Common myeloid progenitor, CD34-positive (primary cell): ENCODE results near the gene ACAD11.

ENCODE experiments used
- CTCF ChIA-PET: fragments of 350-600 bp; sonication (Branson Sonifier 250); formaldehyde crosslinking; loops from one replicate; lab custom pipeline; 2021; ENCODE audit warnings: antibody characterized with exemption; lab: Charles Lee
- POLR2A ChIA-PET: fragments of 350-600 bp; sonication (Branson Sonifier 250); formaldehyde crosslinking; loops from one replicate; lab custom pipeline; 2021; ENCODE audit warnings: antibody characterized with exemption; lab: Charles Lee
- DNase-seq, 3 donors: peaks; one replicate each; pipeline versions ENCODE4 v3.0.0 to v3.0.0-alpha.2; 2013
- H3K27ac ChIP-seq, 2 experiments: 1 replicate in 1 of 2; 2 replicates in 1 of 2; pipeline ENCODE4 v1.7.0; 2013; ENCODE audit warnings: inconsistent platforms in 2 of 2, low read length in 2 of 2, mild to moderate bottlenecking in 2 of 2, low read depth in 1 of 2, moderate library complexity in 1 of 2; ENCODE audit not compliant: severe bottlenecking in 2 of 2, insufficient read depth in 1 of 2, poor library complexity in 1 of 2
- H3K27me3 ChIP-seq, 5 experiments: replicated peaks in 2 of 5; 1 replicate in 3 of 5; 2 replicates in 2 of 5; pipeline versions ENCODE4 v1.6.1 to v1.7.0; 2013; ENCODE audit warnings: low read length in 4 of 5, mild to moderate bottlenecking in 2 of 5, moderate library complexity in 2 of 5, inconsistent platforms in 1 of 5; ENCODE audit not compliant: insufficient read depth in 5 of 5, control insufficient read depth in 4 of 5
- H3K36me3 ChIP-seq, 4 experiments: 1 replicate in 2 of 4; 2 replicates in 2 of 4; pipeline versions ENCODE4 v1.6.1 to v1.7.0; 2013; ENCODE audit warnings: low read length in 3 of 4, control low read depth in 1 of 4, mild to moderate bottlenecking in 1 of 4; ENCODE audit not compliant: control insufficient read depth in 4 of 4, insufficient read depth in 4 of 4
- H3K4me1 ChIP-seq, 4 experiments: 1 replicate in 3 of 4; 2 replicates in 1 of 4; pipeline versions ENCODE4 v1.6.1 to v1.7.1; 2013; ENCODE audit warnings: low read length in 3 of 4, mild to moderate bottlenecking in 3 of 4, control low read depth in 1 of 4, inconsistent platforms in 1 of 4, moderate library complexity in 1 of 4; ENCODE audit not compliant: control insufficient read depth in 4 of 4, insufficient read depth in 4 of 4; ENCODE audit errors: control extremely low read depth in 1 of 4
- H3K4me3 ChIP-seq, 7 experiments: 1 replicate in 4 of 7; 2 replicates in 3 of 7; pipeline versions ENCODE4 v1.5.1 to v1.7.0; 2013; ENCODE audit warnings: mild to moderate bottlenecking in 7 of 7, low read length in 6 of 7, moderate library complexity in 6 of 7, inconsistent platforms in 2 of 7, low read depth in 2 of 7, control low read depth in 1 of 7; ENCODE audit not compliant: insufficient read depth in 4 of 7, control insufficient read depth in 1 of 7; ENCODE audit errors: extremely low read depth in 1 of 7
- H3K9me3 ChIP-seq, 5 experiments: 1 replicate in 4 of 5; 2 replicates in 1 of 5; pipeline versions ENCODE4 v1.6.1 to v1.7.1; 2013; ENCODE audit warnings: low read length in 4 of 5, mild to moderate bottlenecking in 2 of 5, inconsistent platforms in 1 of 5, low read depth in 1 of 5, moderate library complexity in 1 of 5; ENCODE audit not compliant: control insufficient read depth in 4 of 5, insufficient read depth in 2 of 5; ENCODE audit errors: control extremely low read depth in 1 of 5
- WGBS: methylation state at CpG from one replicate; pipeline ENCODE4 v1.1.5; 2013; ENCODE audit not compliant: insufficient coverage; 5-methylcytosine and 5-hydroxymethylcytosine counted together

The ACAD11 gene

GRCh38 chr3:132593241-132593946, 66.2 kb downstream of the ACAD11 start:
- WGBS: no CpG with 5 or more reads among the region's 1 CpG
- Histone ChIP-seq H3K4me1 (no peaks in the 10 kb centered on the region), H3K4me3 (no peak overlapping the region), H3K36me3 (peaks cover under 1 to 11% (median 2%) of the 10 kb centered on the region in 4 experiments), H3K9me3 (peaks cover 0 to 3% (median 0%) of the 10 kb centered on the region in 5 experiments), H3K27ac (no peak overlapping the region), H3K27me3 (no peaks in the 10 kb centered on the region)
- ChIA-PET CTCF (interaction anchor here (0.7 to 1.9 kb wide), 2 partner anchors 48 to 57 kb away, joined by 4 read pairs; no protein-coding TSS in a partner anchor), POLR2A (no interaction called here)
- no peak for DNase-seq

GRCh38 chr3:132592216-132592615, 67.4 kb downstream of the ACAD11 start:
- no peak for DNase-seq
- no peaks in the 10 kb centered on the region for H3K4me1 ChIP-seq
- H3K4me3 ChIP-seq: no peak overlapping the region
- ChIA-PET CTCF (no interaction called here), POLR2A (interaction anchor here (0.6 kb wide), 1 partner anchor 1604 kb away, joined by 3 read pairs; no protein-coding TSS in a partner anchor)
- peaks cover 0 to 3% (median 0%) of the 10 kb centered on the region in 5 experiments for H3K9me3 ChIP-seq
- peaks cover 0 to 9% (median 3%) of the 10 kb centered on the region in 4 experiments for H3K36me3 ChIP-seq
- no peak overlapping the region for H3K27ac ChIP-seq
- H3K27me3 ChIP-seq: no peaks in the 10 kb centered on the region

- no CpG with 5 or more reads among the region's 1 CpG for whole genome bisulfite sequencing
- H3K27me3 ChIP-seq: no peaks in the 10 kb centered on the region
- peaks cover 0 to 4% (median 1%) of the 10 kb centered on the region in 4 experiments for H3K36me3 ChIP-seq
- DNase-seq: no peak
- H3K27ac ChIP-seq: no peak overlapping the region
- no peak overlapping the region for H3K4me3 ChIP-seq
- ChIA-PET POLR2A (no interaction called here), CTCF (no interaction called here)
- H3K9me3 ChIP-seq: peaks cover 0 to 3% (median 0%) of the 10 kb centered on the region in 5 experiments
- H3K4me1 ChIP-seq: no peaks in the 10 kb centered on the region
These were observed 72.2 kb downstream of the ACAD11 start for GRCh38 chr3:132587401-132587800.

GRCh38 chr3:132573797-132574211, 85.8 kb downstream of the ACAD11 start:
- DNase-seq: no peak
- POLR2A ChIA-PET: no interaction called here
- no peaks in the 10 kb centered on the region for H3K4me1 ChIP-seq
- H3K36me3 ChIP-seq: peaks cover 3 to 28% (median 12%) of the 10 kb centered on the region in 4 experiments
- H3K9me3 ChIP-seq: peaks cover 0 to 5% (median 2%) of the 10 kb centered on the region in 5 experiments
- H3K4me3 ChIP-seq: no peak overlapping the region
- 100% methylated on average over 1 of the region's 5 CpGs for WGBS
- no peaks in the 10 kb centered on the region for H3K27me3 ChIP-seq
- H3K27ac ChIP-seq: no peak overlapping the region
- CTCF ChIA-PET: interaction anchor here (0.9 kb wide), 1 partner anchor 67 kb away, joined by 3 read pairs; no protein-coding TSS in a partner anchor

GRCh38 chr3:132570016-132570415, 89.6 kb downstream of the ACAD11 start:
- H3K4me3 ChIP-seq: no peak overlapping the region
- DNase-seq: no peak
- POLR2A ChIA-PET: no interaction called here
- H3K4me1 ChIP-seq: no peaks in the 10 kb centered on the region
- peaks cover 0 to 5% (median 2%) of the 10 kb centered on the region in 5 experiments for H3K9me3 ChIP-seq
- 83% methylated on average over 1 of the region's 2 CpGs for WGBS
- no peak overlapping the region for H3K27ac ChIP-seq
- CTCF ChIA-PET: interaction anchor here (1.7 kb wide), 1 partner anchor 34 kb away, joined by 4 read pairs; no protein-coding TSS in a partner anchor
- no peaks in the 10 kb centered on the region for H3K27me3 ChIP-seq
- peaks cover 3 to 16% (median 7%) of the 10 kb centered on the region in 4 experiments for H3K36me3 ChIP-seq

- DNase-seq: no peak
- Histone ChIP-seq H3K4me1 (no peaks in the 10 kb centered on the region), H3K36me3 (peaks cover 3 to 14% (median 10%) of the 10 kb centered on the region in 4 experiments), H3K27ac (no peak overlapping the region), H3K9me3 (peaks cover 0 to 5% (median 2%) of the 10 kb centered on the region in 5 experiments), H3K4me3 (no peak overlapping the region), H3K27me3 (no peaks in the 10 kb centered on the region)
- ChIA-PET POLR2A (no interaction called here), CTCF (interaction anchor here (1.7 kb wide), 1 partner anchor 34 kb away, joined by 4 read pairs; no protein-coding TSS in a partner anchor)
- 100% methylated on average over 1 of the region's 1 CpG for WGBS
These were observed 90.0 kb downstream of the ACAD11 start for GRCh38 chr3:132569580-132569979.

GRCh38 chr3:132569153-132569552, 90.5 kb downstream of the ACAD11 start:
- Histone ChIP-seq H3K9me3 (peaks cover 0 to 5% (median 2%) of the 10 kb centered on the region in 5 experiments), H3K4me1 (no peaks in the 10 kb centered on the region), H3K36me3 (peaks cover 3 to 14% (median 8%) of the 10 kb centered on the region in 4 experiments), H3K27ac (no peak overlapping the region), H3K4me3 (no peak overlapping the region), H3K27me3 (no peaks in the 10 kb centered on the region)
- DNase-seq: no peak
- POLR2A ChIA-PET: interaction anchor here (0.6 kb wide), 1 partner anchor 24 kb away, joined by 5 read pairs; no protein-coding TSS in a partner anchor
- WGBS: no CpG with 5 or more reads among the region's 2 CpGs
- CTCF ChIA-PET: no interaction called here
